AG04449 (cell line): Measurements from ENCODE around the gene SEPTIN8.

ENCODE experiments used
- CTCF ChIA-PET: fragments of 350-600 bp; formaldehyde crosslinking; extraction: SDS; loops from one replicate; lab custom pipeline; 2021; ENCODE audit warnings: antibody characterized with exemption; lab: Yijun Ruan, JAX
- POLR2A ChIA-PET: fragments of 400-600, 350-600 bp; formaldehyde crosslinking; extraction: SDS; loops from one replicate; lab custom pipeline; 2020; ENCODE audit warnings: antibody characterized with exemption, inconsistent platforms; lab: Yijun Ruan, JAX
- DNase-seq: peaks from one replicate; pipeline ENCODE4 v3.0.0-alpha.2; 2010; ENCODE audit warnings: low read depth, low spot score
- H3K4me3 ChIP-seq: 2 replicates; pipeline ENCODE4 v1.5.1; 2011; ENCODE audit warnings: low read depth, mild to moderate bottlenecking, control low read depth, low read length
- TF ChIP-seq, protein P1 (sequence below): IDR thresholded peaks from one replicate; pipeline ENCODE4 v1.5.1; 2011; ENCODE audit warnings: mild to moderate bottlenecking, moderate library complexity, low read length, control low read depth, inconsistent platforms; ENCODE audit not compliant: insufficient read depth; ENCODE audit errors: missing control alignments

SEPTIN8 gene

DNA sequence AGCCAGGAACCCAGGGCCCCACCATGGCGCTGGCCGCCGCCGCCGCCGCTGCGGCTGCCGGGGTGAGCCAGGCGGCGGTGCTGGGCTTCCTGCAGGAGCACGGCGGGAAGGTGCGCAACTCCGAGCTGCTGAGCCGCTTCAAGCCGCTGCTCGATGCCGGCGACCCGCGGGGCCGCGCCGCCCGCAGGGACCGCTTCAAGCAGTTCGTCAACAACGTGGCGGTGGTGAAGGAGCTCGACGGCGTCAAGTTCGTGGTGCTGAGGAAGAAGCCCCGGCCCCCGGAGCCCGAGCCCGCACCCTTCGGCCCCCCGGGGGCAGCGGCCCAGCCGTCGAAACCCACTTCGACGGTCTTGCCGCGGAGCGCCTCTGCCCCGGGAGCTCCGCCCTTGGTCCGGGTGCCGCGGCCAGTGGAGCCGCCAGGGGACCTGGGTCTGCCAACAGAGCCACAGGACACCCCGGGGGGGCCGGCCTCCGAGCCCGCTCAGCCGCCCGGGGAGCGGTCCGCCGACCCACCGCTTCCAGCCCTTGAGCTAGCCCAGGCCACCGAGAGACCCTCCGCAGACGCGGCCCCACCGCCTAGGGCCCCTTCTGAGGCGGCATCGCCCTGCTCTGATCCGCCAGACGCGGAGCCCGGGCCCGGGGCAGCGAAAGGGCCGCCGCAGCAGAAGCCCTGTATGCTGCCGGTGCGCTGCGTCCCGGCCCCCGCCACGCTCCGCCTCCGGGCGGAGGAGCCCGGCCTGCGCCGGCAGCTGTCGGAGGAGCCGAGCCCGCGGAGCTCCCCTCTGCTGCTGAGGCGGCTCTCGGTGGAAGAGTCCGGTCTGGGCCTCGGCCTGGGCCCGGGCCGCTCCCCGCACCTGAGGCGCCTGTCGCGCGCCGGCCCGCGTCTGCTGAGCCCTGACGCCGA, 36.8 kb upstream of the SEPTIN8 start:
- ChIA-PET POLR2A (no interaction called here), CTCF (interaction anchor here (1.1 to 14.0 kb wide), 7 partner anchors 16 to 427 kb away, joined by 4 to 317 read pairs (median 5); partner anchors contain the start of genes CCNI2 and SHROOM1)
- H3K4me3 ChIP-seq: peak overlapping the region; percentile 20
- TF ChIP-seq, protein P1, sequence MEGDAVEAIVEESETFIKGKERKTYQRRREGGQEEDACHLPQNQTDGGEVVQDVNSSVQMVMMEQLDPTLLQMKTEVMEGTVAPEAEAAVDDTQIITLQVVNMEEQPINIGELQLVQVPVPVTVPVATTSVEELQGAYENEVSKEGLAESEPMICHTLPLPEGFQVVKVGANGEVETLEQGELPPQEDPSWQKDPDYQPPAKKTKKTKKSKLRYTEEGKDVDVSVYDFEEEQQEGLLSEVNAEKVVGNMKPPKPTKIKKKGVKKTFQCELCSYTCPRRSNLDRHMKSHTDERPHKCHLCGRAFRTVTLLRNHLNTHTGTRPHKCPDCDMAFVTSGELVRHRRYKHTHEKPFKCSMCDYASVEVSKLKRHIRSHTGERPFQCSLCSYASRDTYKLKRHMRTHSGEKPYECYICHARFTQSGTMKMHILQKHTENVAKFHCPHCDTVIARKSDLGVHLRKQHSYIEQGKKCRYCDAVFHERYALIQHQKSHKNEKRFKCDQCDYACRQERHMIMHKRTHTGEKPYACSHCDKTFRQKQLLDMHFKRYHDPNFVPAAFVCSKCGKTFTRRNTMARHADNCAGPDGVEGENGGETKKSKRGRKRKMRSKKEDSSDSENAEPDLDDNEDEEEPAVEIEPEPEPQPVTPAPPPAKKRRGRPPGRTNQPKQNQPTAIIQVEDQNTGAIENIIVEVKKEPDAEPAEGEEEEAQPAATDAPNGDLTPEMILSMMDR: no peak
- no peak for DNase-seq

DNA sequence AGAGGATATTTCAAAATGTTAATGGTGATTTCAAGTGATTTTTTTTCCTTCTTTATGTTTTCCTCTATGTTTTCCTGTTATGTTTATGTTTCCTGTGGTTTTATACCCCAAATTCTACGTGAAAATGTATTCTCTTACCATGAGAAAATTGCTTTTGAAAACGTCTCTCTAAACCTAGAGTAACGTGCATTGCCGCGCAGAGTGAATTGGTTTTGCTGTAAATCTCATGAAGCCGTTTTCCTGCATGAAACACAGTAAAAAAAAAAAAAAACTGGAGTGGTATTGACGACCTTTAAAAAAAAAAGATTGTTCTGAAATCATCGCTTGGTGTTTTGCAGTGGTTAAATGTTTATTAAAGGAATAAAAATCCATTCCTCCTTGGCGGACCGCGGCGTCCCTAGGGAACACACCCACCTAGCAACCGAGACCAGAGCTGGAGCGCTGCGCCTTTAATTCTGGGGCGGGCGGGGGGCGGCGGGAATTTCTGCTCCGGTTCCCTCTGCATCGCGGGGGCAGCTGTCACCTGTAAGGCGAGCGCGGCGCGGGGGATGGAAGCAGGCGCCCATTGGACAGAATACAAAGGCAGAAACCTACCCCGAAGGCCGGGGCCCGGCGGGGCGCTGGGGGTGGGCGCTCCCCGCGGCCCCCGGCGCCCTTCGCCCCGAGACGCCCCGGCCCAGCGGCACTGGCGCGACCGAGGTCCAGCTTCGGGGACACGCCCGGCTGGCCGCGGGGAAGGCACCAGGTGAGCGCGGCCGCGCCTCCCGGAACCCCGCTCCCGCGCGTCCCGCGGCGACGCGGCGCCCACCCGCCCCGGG, 36.0 kb upstream of the SEPTIN8 start, which contains the start of gene SOWAHA:
Gene SOWAHA (plus strand): TSS at position 522 of the 818 bp plus-strand sequence. CDS start 320 bp downstream, outside the sequence.
- H3K4me3 ChIP-seq: peak within 1 kb of the TSS; percentile 33
- no peak for DNase-seq
- CTCF ChIA-PET: interaction anchor here (1.1 to 14.0 kb wide), 6 partner anchors 17 to 307 kb away, joined by 4 to 317 read pairs (median 6); partner anchors contain the start of genes CCNI2 and SHROOM1
- TF ChIP-seq, protein P1: no peak
- POLR2A ChIA-PET: interaction anchor here (0.6 kb wide), 1 partner anchor 12 kb away, joined by 4 read pairs; no protein-coding TSS in a partner anchor

DNA sequence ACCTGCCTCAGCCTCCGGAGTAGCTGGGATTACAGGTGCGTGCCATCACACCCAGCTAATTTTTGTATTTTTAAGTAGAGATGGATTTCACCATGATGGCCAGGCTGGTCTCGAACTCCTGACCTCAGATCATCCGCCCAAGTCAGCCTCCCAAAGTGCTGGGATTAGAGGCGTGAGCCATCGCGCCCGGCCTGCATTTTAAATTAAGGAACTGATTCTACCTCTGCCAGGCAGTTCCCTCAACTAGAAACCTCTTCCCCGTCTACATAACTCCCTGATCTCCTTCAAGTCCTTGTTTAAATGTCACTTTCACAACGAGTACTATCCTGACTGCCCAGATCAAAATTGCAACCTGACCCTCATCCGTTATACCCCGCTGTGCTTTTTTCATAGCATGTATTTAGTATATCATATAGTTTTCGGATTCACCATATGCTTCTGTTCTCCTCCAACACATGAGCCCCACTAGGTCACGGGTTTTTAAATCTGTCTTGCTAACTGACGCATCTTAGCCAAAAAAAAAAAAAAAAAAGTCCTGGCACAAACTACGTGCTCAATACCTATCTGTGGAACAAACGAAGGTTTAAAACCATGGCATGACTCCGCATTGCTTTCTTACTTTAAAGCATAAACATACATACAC, 35.2 kb upstream of the SEPTIN8 start:
- no peak overlapping the region for H3K4me3 ChIP-seq
- POLR2A ChIA-PET: interaction anchor here (0.6 kb wide), 1 partner anchor 11 kb away, joined by 4 read pairs; no protein-coding TSS in a partner anchor
- DNase-seq: no peak
- TF ChIP-seq, protein P1: no peak
- CTCF ChIA-PET: interaction anchor here (2.7 to 5.8 kb wide), 2 partner anchors 7 to 29 kb away, joined by 8 to 74 read pairs; no protein-coding TSS in a partner anchor

DNA sequence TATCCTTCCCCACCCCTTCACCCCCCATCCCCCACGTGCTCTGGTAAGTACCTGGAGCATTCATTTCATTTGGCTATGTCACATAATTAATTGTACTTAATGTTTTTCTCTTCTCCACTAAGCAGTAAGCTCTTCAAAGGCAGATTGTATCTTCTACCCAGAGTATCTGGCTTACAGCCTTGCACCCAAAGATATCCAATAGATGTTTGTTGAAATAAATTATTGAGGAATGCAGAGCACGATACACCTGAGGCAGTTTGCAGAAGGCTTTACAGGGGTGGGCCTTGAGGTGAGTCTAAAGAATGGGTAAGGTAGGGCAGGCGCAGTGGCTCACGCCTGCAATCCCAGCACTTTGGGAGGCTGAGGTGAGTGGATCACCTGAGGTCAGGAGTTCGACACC, 33.6 kb upstream of the SEPTIN8 start:
- no peak overlapping the region for H3K4me3 ChIP-seq
- ChIA-PET POLR2A (no interaction called here), CTCF (interaction anchor here (0.8 to 5.8 kb wide), 6 partner anchors 9 to 73 kb away, joined by 3 to 74 read pairs (median 7); no protein-coding TSS in a partner anchor)
- no peak for DNase-seq
- TF ChIP-seq, protein P1: no peak

DNA sequence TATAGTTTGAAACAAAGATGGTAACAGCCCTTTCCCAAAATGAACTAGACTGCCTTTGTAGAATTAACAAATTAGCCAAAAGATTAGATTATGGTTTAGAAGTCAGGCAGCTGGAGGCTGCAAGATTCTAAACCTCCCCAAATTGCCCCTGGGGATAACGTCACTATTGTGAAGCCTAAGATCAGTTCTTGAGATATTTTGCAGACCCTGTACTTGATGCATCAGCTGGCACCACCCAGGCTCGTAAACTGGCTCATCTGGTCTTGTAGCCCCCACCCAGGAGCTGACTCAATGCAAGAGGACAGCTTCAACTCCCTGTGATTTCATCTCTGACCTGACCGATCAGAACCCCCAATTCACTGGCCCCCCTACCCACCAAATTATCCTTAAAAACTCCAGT, 31.8 kb upstream of the SEPTIN8 start:
- no peak for DNase-seq
- TF ChIP-seq, protein P1: no peak
- no peak overlapping the region for H3K4me3 ChIP-seq
- ChIA-PET CTCF (interaction anchor here (0.7 to 5.8 kb wide), 6 partner anchors 8 to 282 kb away, joined by 3 to 74 read pairs (median 7); no protein-coding TSS in a partner anchor), POLR2A (no interaction called here)
